Fibroblast of skin of scalp (primary cell): Measurements from ENCODE around the gene CFAP221.
"Not testable (repeated sequence)": the region's sequence is repeated elsewhere in the genome, so short reads cannot be mapped to it uniquely, and the experiment has no call there.

Experiments used
- DNase-seq: peaks from one replicate; pipeline ENCODE4 v3.0.0-alpha.2; 2013

CFAP221 gene

DNA sequence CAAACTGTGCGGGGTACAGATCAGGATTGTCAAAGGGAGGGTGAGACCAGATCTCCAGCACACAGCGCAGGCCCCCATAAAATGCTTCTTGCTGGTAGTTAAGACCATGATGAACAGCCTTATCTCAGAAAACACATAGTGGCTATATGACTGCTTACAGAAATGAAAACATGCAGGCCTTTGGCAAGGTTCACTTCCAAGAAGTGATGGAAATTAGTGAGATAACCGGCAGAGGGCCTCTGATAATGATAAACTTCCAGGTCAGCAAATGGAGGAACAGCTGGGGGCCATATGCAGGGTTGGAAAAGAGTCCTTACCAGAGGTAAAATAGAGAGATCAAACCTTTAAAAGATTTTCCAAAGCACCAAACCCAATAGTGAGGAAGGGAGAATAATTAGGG, 46.6 kb downstream of the CFAP221 start:
- DNase-seq: no peak

DNA sequence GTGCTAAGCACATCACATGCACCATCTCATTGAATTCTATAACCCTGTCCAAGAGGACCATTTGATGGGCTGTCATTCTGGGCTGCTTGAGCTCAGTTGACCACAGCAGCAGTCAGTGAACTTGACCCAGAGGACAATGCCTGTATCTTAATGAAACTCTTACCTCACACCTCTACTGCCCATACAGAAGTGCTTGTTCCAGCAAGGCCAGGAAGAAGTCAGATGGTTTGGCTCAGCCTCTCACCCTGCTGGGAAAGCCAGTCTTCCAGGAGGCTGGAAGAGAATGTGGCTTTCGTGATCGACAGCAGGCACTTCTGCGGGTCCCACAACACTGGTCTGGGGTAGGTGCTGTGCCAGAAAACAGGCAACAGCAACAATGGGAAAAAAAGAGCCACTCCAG, 47.3 kb downstream of the CFAP221 start:
- DNase-seq: no peak

- no peak for DNase-seq
These were observed 48.2 kb downstream of the CFAP221 start for GRCh38 chr2:119592436-119592835.

GRCh38 chr2:119596638-119597037, 52.4 kb downstream of the CFAP221 start:
- DNase-seq: no peak

DNA sequence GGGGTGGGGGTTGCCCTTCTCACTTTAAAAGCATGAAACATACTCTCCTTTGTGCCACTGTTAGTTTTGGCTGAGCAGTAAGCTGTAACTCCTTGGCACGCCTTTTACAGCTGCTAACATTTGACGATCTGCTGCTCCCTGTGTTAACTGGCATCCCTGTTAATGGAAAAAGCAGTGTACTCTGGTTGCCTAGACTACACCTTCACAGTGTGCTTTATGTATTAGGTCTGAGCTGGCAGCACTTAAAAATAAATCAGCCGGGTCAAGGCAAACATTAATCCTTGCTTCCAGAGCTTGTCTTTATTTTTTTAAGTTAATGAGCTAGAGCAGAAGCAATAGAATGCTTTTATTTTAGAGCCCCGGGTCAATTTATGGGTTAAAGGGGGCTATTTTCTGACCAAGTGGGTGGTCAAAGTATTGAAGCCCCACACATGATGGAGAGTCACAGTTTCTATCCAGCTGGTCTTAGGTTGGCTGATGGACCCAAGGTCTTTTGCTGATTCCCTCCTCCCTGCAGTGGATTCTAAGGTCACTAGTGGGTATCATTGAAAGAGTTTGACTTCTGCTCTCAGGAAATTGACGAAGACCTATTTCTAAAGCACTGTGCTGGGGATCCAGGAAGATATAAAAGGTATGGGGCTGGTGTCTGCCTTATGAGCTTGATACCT, 54.5 kb downstream of the CFAP221 start:
- DNase-seq: no peak

DNA sequence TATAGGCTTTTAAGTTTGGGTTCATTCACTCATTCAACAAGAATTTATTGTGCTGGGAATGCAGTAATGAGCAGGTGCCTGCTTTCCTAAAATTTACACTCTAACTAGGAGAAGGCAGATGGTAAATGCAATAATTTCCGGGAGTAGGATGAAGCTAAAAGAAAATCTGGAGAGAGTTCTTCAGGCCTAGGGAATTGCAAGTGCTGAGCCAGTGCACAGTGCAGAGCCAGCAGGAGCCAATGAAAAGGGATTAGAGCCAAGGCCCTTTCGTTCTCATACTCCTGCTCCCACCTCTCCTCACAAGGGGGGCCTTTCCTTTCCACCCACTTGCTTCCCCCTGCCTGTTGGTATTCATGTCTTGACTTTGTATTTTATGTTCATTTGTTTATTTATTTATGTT, 55.1 kb downstream of the CFAP221 start:
- no peak for DNase-seq

GRCh38 chr2:119605096-119605495, 60.8 kb downstream of the CFAP221 start:
- DNase-seq: no peak

DNA sequence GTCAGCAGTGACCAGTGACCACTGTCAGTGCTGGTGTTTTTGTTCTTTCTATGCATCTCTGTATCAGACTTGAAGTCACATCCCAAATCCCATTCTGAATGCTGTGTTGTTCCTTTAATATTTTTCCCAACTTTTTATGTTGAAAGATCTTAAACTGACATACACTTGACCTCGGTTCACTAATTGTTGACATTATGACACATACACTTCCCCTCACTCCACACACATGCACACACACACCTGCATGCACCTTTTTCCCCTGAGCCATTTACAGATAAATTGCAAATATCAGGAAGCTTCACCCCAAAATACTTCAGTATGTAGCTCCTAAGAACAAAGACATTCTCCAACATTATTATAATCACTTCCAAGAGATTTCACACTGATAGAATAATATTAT, 62.4 kb downstream of the CFAP221 start:
- DNase-seq: no peak

- DNase-seq: no peak
These were observed 64.3 kb downstream of the CFAP221 start for GRCh38 chr2:119608553-119608952.

DNA sequence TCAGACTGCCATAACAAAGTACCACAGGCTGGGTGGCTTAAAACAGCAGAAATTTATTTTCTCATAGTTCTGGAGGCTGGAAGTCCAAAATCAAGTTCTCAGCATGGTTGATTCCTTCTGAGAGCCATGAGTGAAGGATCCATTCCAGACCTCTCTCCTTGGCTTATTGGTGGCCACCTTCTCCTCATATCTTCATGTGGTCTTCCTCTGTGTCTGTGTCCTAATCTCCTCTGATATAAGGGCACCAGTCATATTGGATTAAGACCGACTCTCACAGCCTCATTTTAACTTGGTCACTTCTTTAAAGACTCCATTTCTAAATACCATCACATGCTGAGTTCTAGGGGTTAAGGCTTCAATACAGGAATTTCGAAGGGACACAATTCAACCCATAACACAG, 65.1 kb downstream of the CFAP221 start:
- DNase-seq: no peak

- DNase-seq: not testable (repeated sequence)
These were observed 69.9 kb downstream of the CFAP221 start for GRCh38 chr2:119614140-119614539.

DNA sequence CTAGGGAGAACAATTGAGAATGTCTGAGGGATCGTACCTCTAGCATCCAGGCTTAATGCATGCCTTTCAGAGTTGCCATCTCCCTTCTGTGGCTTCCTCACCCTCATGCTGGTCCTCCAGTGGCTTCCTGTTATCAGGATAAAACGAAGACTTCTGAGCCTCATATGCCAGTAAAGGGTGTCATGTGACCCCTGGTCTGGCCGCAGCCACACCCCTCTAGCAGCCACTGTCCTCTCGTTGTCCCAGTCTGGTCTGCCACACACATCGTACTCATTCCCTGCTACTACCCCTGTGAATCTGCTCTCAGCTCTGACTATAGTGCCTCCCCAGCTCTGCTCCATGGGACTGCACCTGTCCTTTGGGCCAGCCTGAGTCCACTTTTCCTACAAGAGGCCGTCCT, 72.2 kb downstream of the CFAP221 start:
- no peak for DNase-seq

DNA sequence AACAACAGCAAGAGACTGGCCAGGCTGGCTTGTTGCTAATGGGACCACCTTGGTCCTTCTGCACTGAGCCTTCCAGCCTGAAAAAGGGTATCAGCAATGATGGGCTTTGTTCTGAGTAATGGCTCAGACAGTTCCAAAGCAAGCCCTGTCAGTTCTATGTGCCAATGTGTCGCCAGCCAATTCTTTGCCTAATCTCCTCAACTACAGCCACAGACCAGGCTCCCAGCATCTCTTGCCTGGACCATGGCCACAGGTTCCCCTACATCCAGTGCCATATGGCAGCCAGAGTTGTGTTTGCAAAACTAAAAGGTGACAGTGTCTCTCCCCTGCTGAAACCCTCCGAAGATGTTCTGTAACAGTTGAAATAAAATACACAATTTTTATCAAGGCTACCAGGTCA, 73.2 kb downstream of the CFAP221 start:
- no peak for DNase-seq

DNA sequence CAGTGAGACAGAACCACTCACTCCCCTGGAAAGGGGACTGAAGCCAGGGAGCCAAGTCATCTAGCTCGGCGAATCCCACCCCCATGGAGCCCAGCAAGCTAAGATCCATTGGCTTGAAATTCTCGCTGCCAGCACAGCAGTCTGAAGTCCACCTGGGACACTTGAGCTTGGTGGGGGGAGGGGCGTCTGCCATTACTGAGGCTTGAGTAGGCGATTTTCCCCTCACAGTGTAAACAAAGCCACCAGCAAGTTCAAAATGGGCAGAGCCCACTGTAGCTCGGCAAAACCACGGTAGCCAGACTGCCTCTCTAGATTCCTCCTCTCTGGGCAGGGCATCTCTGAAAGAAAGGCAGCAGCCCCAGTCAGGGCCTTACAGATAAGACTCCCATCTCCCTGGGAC, 74.5 kb downstream of the CFAP221 start:
- DNase-seq: not testable (repeated sequence)

DNA sequence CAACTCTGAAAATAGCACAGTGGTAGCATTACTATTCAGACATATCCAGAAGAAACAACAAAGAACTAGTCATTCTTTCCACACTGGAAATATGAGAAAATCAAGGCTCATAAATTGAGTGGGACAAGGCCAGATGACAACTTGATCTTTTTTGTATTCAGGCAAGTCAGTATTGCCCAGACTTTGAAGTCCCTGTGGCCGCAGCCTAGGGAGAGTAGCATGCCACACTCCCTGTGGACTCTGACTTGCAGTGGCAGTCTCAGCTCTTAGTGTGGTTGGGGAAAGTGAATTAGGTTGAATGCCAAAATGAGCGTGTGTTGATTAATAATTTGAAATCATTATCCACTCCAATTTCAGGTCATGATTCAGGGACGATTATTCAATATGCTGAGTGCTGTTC, 81.0 kb downstream of the CFAP221 start:
- no peak for DNase-seq

GRCh38 chr2:119629323-119629825, 85.1 kb downstream of the CFAP221 start:
- DNase-seq: no peak

DNA sequence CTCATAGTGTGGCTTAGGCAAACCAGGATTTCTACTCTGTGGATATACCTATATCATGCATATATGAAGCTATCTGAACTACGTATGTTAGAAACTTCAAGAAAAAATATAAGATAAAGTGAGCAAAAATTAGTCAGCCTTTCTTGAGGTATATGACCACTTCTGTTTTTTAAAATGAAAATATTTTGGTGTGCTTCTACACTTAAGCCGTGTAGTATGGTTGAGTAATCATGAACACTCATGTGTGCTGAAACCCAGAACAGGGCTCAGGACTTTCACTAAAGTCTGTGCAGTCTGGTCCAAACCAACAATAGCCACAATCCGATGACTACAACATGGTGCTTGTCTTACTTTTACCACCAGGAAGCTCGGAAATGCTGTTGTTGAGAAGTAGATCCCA, 85.9 kb downstream of the CFAP221 start:
- no peak for DNase-seq

GRCh38 chr2:119637371-119637770, 93.1 kb downstream of the CFAP221 start:
- no peak for DNase-seq

- DNase-seq: no peak
These were observed 94.0 kb downstream of the CFAP221 start for GRCh38 chr2:119638246-119638645.

DNA sequence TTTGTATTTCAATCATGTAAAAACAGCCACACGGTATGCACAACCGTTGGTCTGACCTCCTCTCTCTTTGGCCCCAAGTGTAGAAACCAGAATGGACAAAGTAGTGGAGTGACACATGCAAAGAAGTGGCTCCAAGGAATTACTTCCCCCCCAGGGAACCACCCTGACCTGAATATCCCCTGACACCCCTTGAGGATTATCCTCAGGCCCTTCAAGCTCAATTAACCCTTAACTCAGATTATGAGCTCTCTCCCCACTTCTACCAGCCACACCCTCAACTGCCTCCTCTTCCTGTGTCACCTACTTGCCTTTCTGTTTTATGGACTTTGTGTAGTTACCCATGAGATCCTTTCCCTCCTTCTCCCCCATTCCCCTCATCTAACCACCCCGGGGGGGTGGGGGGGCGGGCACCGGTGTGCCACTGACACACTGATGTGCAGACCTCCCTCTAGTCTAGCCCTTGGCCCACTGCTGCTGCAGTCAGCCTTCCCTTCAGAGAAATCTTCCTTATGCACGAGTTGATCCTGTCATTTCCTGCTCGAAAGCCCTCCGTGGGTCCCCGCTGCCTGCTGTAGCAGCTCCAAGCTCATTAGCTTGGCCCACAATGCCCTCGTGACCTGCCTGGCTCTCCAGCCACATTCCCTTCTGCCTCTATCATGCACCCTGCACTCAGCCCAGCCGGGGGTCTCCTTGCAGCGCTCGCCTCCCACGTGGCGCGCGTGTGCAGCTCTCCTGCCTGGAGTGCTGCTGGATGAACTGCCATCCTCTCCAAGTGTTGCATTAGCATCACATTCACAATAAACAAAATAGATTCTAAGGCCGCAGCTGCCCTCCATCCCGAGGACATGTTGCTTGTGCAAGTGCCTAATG, 94.7 kb downstream of the CFAP221 start:
- peak; percentile 40 for DNase-seq

- DNase-seq: peak; percentile 70
These were observed 97.5 kb downstream of the CFAP221 start for GRCh38 chr2:119641562-119642258.

GRCh38 chr2:119644186-119644585, 99.9 kb downstream of the CFAP221 start:
- DNase-seq: no peak

DNA sequence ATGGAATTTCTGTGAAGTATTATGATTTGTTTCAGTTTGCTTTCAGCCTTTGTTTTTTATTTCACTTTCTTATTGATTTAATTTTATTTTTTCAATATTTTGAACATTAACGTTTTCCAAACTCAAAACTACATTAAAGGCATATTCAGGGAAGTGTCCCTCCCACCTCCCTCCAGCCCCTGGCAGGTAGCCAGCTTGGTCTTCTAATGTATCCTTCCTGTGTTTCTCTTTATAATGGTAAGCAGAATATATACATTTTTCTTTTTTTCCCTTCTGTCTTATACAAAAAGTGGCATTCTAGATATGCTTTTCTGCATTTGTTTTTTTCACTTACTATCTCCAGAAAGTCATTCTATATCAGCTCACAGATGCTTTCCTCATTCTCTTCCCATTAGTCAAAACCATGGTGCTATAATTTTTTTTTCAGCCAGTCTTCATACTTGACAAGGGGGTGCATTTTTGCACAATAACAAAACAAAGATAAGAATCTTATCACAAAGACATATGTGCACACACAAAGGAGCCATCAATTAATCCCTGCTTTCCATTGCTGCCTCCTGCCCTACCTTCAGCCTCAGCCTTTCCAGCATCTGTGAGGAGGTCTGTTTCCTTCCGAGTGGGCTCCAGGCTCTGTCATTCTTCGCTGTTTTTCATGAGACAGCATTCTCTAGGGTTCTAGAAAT, 101.1 kb downstream of the CFAP221 start:
- DNase-seq: peak; percentile 31
